ENCODE measurements around the gene MARK2.

Gene MARK2

GRCh38 chr11:63937713-63938478, 99.0 kb downstream of the MARK2 start:
- peak; percentile 70 for DNase-seq

DNA sequence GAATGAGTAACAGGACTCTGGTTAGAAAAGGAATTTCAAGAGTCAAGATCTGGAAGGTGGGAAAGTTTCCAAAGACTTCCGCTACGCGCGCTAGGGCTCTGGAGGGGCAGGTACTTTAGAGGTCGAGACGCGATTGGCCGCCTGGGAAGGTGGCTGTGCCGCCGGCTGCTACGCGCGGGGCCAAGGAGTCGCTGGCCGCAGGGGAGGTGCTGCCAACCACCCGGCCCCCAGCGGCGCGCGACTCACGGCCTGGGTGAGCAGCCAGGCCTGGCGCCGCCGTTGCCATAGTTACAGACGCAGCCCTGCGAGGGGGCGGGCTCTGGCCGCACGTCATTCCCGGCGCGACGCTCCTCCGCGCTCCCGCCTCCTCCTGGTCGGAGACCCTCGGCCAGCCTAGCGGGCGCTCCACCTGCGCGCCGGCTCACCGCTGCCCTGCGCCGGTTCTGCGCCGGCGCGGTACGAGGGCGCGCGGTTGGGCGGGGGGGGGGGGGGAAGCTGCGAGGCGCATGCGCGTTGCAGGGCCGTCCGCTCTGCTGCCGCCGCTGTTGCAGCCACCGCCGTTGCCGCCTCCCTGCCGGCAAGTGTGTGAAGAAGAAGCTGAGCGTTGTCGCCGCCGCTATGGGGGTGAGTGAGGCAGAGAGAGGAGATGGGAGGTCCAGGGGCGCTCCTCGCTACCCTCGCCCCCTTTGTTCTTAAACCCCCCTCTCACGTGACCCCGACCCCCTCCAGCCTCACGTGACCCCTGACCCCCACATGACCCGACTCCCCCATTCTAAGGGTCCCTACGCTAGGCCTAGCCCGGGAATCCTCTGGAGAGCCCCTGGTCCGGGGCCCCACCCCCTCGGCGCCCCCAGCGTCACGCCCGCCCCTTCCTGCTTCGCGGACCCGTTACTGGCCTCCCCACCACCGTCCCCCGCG, 99.8 kb downstream of the MARK2 start, which contains the start of gene NAA40:
NAA40 (plus strand) TSS at position 524 of the 918 bp plus-strand sequence; CDS start at position 619, 95 bp downstream.
- peak; percentile 98 for DNase-seq

DNA sequence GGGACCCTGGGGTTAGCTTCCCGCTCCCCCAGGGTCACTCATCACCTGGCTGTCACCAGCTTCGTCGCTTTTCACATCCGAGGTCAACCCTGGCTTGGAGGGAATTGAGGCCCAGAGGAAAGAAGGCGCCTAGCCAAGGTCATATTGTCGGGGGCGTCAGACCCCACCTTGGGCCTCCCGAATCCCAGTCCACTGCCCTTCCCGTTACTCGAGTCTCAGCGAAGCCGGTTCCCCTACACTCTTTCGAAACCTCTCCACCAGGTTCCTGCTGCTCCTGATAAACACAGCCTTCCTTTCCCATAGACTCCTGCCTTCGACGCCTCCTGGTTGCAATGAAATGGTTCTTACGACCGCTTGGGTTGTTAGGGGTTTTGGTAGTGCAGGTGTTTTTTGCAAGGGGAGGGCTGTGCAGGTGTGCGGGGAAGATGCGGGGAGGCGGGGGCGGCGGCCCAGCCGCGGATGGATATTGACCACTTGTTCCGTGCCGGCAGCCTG, 100.5 kb downstream of the MARK2 start:
- DNase-seq = peak; percentile 43

DNA sequence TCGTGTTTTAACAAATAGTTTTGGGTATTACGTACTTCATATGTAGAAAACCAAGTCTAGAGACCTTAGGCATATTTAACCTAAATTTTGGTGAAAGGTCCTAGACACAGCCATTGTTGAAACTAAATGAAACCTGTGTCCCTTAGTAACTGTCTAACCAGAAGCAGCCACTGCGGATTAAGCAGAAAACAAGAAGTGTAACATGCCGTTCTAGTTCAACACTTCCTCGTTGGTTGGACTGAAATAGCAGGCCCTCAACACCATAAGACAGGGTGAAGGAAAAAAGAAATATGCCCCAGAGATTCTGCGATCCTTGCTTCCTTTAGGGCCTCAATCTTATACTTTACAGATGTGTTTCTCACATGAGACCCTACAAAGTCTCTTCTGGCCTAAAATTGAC, 101.9 kb downstream of the MARK2 start:
- no peak for DNase-seq

DNA sequence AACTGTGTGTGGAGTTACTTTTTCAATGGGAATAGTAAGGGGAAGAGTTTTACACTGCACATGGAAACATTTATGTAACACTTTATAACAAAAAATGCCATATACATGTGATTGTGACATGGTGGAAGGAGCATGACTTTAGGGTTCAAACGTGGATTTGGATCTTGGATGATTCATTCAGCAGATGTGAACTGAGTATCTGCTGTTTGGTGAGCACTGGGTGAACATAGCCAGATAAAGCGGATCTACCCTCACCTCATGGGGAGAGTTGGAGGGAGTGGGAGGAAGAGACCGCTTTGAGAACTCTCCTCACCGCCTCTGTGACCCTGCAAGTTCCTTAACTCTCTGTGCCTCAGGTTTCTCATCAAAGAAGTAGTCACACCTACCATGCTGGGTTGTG, 103.0 kb downstream of the MARK2 start:
- no peak for DNase-seq

DNA sequence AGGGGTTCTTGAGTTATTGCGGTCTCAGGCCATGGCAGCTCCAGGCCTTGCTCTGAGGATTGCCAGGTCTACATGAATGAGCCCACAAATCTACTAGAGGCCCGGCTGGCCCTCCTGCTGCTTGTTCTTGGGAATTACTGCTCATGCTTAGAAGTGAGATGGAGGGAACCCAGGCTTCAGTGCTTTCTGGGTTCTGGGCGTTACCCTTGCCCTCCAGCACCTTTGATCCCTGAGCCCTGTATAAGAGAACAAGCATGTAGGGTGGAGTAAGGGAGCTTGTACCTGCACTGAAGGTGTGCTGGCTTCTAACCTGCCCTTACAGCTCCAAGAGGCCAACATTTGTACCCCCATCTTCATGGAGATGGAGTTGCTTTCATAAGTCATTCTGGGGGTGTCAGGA, 103.9 kb downstream of the MARK2 start:
- no peak for DNase-seq

DNA sequence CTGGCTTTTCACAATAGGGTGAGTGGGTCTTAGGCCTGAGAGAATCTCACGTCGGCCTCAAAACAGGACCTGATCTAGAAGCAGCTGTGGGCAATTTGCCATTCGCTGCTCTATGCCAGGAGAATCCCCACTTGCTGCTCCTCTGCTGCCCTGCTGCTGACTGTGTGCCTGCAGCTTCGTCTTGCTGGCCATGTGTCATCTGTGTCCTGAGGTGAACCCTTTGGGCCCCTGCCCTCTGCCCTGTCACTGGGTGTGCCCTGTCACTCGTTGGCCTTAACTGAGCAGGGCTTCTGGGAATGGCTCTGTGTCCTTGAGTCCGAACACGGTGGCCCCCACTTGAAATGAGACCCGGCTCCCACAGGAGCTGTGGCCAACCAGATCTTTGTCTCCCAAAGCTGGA, 106.1 kb downstream of the MARK2 start:
- no peak for DNase-seq

- peak; percentile 74 for DNase-seq
Observed at GRCh38 chr11:63945477-63946163, 106.7 kb downstream of the MARK2 start.

DNA sequence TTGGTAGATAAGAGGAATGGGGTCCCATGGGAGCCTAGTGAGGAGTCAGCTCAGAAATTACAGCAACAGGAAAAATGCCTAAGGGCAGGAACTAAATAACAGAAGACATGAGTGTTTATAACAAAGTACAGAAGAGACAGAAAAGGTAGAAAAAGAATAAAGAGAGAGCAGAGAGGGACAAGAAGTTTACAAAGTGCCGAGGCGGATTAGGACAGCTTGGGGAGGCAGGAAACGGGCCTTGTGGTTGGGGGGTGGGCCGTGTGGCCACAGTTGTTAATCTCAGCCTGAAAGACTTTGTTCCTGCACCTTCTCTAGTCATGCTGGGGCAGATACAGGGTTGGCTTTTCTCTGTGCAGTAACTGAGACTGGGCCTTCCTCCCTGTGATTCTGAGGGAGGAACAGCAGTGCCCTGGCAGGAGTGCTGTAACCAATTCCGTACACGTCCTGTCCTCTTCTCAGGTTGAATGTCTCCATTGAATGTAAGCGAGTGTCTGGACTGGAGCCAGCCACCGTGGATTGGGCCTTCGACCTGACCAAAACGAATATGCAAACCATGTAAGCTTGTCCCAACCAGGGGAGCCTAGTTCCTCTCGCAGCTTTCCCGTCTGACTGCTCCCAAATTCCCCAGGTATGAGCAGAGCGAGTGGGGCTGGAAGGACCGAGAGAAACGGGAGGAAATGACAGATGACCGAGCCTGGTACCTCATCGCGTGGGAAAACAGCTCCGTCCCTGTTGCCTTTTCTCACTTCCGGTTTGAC, 113.0 kb downstream of the MARK2 start:
- no peak for DNase-seq

DNA sequence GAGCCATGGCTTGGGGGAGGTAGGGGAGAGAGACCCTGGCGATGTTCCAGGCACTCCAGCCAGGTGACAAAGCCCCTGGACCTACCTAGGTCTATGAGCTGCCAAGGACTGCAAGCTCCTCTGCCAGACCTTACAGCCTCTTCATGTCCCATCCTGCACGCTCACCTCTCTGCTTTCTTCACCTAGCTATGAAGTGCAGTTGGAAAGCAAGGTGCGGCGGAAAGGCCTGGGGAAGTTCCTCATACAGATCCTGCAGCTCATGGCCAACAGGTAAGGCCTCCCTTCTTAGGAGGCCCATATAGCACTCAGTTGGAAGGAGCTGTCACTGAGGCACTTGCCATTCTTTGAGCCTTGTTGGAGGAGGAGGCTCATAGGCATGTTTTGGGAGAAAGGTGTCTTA, 113.7 kb downstream of the MARK2 start:
- DNase-seq = no peak

GRCh38 chr11:63958008-63958407, 119.1 kb downstream of the MARK2 start:
- DNase-seq = no peak

All from NCI-H1092 treated with DMSO at 0.1 percent for 48 hours (cell line).